Thoracic aorta (tissue), 2 donors: ENCODE measurements around the gene ACTRT3. TPM values are rescaled to one million over a fixed set of nuclear protein-coding genes. Genes with fewer than 3 reads are reported as not detected.
A peak's percentile ranks its signal among the peaks of the same experiment; 100 is the strongest.

ENCODE experiments used
- ATAC-seq: fragments of 150-250 bp; one replicate; pipeline ENCODE4 v1.8.0; 2017; ENCODE audit warnings: low read depth; ENCODE audit not compliant: insufficient number of reproducible peaks, low FRiP score
- DNase-seq: peaks from one replicate; pipeline ENCODE4 v3.0.0-alpha.2; 2020; ENCODE audit warnings: low spot score
- H3K27ac ChIP-seq, 2 donors: fragments of 200-600 bp; sonication (generic); 1 replicate in 1 of 2; 2 replicates in 1 of 2; pipeline ENCODE4 v1.5.1; 2016; ENCODE audit warnings: mild to moderate bottlenecking in 2 of 2, moderate library complexity in 2 of 2
- H3K27me3 ChIP-seq: fragments of 200-600 bp; sonication (generic); replicated peaks from 2 replicates; pipeline ENCODE4 v1.6.0; 2016; ENCODE audit warnings: mild to moderate bottlenecking; ENCODE audit not compliant: insufficient read depth
- H3K36me3 ChIP-seq: fragments of 200-600 bp; sonication (generic); one replicate; pipeline ENCODE4 v1.5.1; 2016
- H3K4me1 ChIP-seq, 2 donors: fragments of 200-600 bp; sonication (generic); 1 replicate in 1 of 2; 2 replicates in 1 of 2; pipeline versions ENCODE4 v1.5.1 to v1.6.0; 2016; ENCODE audit warnings: low read depth in 2 of 2, mild to moderate bottlenecking in 1 of 2; ENCODE audit not compliant: control insufficient read depth in 1 of 2
- H3K4me3 ChIP-seq: fragments of 200-600 bp; sonication (generic); 2 replicates; pipeline ENCODE4 v1.5.1; 2016; ENCODE audit warnings: mild to moderate bottlenecking
- H3K9me3 ChIP-seq: fragments of 200-600 bp; sonication (generic); 2 replicates; pipeline ENCODE4 v1.5.1; 2016
- total RNA-seq, 2 donors: library from RNA; depleted of rRNA; stranded (reverse); fragments of >200 nt; gene quantifications; one replicate each; pipeline versions ENCODE4 v1.1.0 to v1.2.3, GENCODE V29; 2016
- TF ChIP-seq, protein P1 (sequence below): fragments of 200-600 bp; sonication (generic); IDR thresholded peaks from one replicate; pipeline ENCODE4 v1.5.1; 2019; ENCODE audit warnings: antibody characterized with exemption

ACTRT3 gene
- total RNA-seq, 2 donors from 2014 or later: 2.7 to 3.1 TPM

DNA sequence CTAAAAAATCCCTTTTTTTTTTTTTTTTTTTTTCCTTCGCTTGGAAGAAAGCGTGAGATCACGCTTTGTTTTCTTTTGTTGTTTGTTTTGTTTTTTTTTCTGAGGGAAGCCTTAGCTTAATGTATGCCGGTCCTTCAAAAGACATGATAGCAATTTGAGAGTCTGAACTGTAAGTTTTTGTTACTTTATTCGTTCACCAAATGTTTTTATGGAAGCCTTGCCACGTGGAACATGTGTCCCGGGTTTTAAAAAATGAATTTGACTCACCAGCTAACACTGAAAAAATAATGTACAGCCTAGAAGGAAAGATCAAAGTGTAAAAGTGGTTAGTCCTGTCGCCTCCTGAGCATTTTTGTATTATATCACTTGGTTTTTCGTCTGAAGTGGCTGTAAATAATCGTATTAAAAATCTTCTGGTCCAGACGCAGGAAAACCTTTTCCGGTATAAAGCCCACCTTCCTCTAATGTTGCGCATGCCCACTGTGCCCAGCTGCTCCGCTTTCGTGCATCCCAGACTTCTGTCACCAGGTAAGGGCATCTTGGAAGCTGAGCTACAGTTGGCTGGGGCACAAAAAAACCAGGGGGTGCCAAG is 3.0 kb upstream of the ACTRT3 start:
- peak; percentile 46 for ATAC-seq
- Histone ChIP-seq H3K36me3 (peaks cover 7% of the 10 kb centered on the region), H3K9me3 (no peaks in the 10 kb centered on the region), H3K27me3 (no peaks in the 10 kb centered on the region), H3K27ac (peak overlapping the region; percentile 98 to 99), H3K4me3 (peak overlapping the region; percentile 89), H3K4me1 (peaks cover 20 to 24% of the 10 kb centered on the region in 2 donors)
- no peak for DNase-seq
- TF ChIP-seq, protein P1, sequence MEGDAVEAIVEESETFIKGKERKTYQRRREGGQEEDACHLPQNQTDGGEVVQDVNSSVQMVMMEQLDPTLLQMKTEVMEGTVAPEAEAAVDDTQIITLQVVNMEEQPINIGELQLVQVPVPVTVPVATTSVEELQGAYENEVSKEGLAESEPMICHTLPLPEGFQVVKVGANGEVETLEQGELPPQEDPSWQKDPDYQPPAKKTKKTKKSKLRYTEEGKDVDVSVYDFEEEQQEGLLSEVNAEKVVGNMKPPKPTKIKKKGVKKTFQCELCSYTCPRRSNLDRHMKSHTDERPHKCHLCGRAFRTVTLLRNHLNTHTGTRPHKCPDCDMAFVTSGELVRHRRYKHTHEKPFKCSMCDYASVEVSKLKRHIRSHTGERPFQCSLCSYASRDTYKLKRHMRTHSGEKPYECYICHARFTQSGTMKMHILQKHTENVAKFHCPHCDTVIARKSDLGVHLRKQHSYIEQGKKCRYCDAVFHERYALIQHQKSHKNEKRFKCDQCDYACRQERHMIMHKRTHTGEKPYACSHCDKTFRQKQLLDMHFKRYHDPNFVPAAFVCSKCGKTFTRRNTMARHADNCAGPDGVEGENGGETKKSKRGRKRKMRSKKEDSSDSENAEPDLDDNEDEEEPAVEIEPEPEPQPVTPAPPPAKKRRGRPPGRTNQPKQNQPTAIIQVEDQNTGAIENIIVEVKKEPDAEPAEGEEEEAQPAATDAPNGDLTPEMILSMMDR: no peak

DNA sequence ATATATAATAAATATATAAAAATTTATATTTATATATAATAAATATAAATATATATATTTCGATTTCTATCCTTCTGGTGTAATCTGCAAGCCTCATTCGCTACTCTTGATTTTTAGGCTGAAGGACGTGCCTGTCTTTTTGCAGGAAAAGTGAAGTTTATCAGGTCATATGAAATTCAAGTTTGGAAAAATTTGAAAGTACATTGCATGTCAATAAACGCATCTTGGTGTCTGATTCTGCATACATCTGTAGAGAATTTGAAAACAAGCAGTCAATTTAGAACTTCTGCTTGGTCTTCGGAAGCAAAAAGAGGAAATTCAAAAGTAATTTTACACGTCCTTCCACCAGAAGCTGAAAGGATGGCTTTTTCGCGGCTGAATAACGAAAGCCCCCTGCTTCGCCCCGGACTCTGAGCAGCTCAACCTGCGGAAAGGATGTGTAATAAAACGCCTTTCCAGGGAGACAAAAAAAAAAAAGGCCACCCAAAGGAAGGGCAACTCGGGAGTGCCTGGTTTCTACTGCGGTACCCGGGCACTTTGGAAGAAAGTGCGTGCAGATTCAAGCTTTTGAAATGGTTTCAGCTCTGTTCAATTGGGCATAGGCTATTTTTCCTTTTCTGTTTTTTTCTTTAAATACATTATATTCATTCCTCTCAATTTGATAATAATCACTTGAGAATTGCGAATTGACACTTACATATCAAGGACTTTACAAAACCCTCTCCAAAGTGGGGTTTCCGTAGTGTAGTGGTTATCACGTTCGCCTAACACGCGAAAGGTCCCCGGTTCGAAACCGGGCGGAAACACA is 2.3 kb upstream of the ACTRT3 start:
- peaks cover 20 to 24% of the 10 kb centered on the region in 2 donors for H3K4me1 ChIP-seq
- H3K27me3 ChIP-seq: no peaks in the 10 kb centered on the region
- peak overlapping the region; percentile 89 for H3K4me3 ChIP-seq
- TF ChIP-seq, protein P1: no peak
- peak; percentile 50 for ATAC-seq
- no peaks in the 10 kb centered on the region for H3K9me3 ChIP-seq
- peak overlapping the region; percentile 98 to 99 for H3K27ac ChIP-seq
- no peak for DNase-seq
- peaks cover 1% of the 10 kb centered on the region for H3K36me3 ChIP-seq

DNA sequence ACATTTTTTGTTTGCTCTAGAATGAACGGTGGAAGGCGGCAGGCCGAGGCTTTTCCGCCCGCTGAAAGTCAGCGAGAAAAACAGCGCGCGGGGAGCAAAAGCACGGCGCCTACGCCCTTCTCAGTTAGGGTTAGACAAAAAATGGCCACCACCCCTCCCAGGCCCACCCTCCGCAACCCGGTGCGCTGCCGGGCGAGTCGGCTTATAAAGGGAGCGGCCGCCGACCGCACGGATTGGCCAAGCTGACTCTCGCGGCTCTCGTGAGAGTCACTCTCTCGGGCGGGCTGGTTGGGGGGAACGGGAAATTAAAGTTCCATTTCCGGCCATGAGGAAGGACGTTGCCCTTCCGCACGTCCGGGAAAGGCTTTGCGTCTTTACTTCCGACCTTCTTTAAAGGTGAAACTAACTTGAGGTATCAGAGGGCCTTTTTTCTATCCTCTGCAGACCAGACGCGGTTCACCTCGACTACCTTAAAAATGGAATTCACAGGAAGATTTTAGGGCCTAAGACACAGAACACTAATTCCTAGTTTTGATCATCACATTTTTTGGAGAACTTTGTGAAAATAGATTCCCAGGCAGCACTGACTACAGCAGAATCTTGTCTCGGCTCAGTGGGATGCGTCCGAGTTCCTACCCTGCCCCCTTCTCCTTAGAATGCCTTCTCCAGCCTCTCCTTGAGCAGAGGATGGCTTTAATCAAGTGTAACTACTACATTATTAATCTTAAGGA is 4.3 kb downstream of the ACTRT3 start, which contains the start of gene TERC:
TSS of gene TERC (minus strand) at position 179 of the 731 bp plus-strand sequence.
- Histone ChIP-seq H3K27me3 (no peaks in the 10 kb centered on the region), H3K27ac (peak within 1 kb of the TSS; percentile 98 to 99), H3K9me3 (no peaks in the 10 kb centered on the region), H3K36me3 (no peaks in the 10 kb centered on the region), H3K4me3 (peak within 1 kb of the TSS; percentile 92), H3K4me1 (peaks cover 0 to 11% of the 10 kb centered on the region in 2 donors)
- TF ChIP-seq, protein P1: no peak
- ATAC-seq: peak; percentile 85
- DNase-seq: peak; percentile 80

DNA sequence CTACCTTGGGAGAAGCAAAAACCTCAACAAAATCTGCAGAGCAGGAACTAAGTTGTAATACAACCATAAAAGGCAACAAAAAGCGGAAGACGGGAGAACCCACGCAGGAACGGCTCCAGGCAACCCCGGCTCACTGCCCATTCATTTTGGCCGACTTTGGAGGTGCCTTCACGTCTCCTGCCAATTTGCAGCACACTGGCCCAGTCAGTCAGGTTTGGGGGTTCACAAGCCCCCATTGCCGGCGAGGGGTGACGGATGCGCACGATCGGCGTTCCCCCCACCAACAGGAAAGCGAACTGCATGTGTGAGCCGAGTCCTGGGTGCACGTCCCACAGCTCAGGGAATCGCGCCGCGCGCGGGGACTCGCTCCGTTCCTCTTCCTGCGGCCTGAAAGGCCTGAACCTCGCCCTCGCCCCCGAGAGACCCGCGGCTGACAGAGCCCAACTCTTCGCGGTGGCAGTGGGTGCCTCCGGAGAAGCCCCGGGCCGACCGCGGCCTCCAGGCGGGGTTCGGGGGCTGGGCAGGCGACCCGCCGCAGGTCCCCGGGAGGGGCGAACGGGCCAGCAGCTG is 5.0 kb downstream of the ACTRT3 start:
- DNase-seq: no peak
- Histone ChIP-seq H3K4me3 (peak overlapping the region; percentile 92), H3K36me3 (no peaks in the 10 kb centered on the region), H3K27me3 (no peaks in the 10 kb centered on the region), H3K4me1 (peaks cover 0 to 11% of the 10 kb centered on the region in 2 donors), H3K9me3 (no peaks in the 10 kb centered on the region), H3K27ac (peak overlapping the region; percentile 98 to 99)
- TF ChIP-seq, protein P1: no peak
- peak; percentile 78 for ATAC-seq
